H1 (cell line): ENCODE measurements around the gene MRPL20. TPM values are rescaled to one million over a fixed set of nuclear protein-coding genes. Genes with fewer than 3 reads are reported as not detected.

Experiments used
- HDAC6 ChIP-seq: IDR thresholded peaks from one replicate; pipeline ENCODE4 v1.7.1; 2012; ENCODE audit warnings: low read depth, mild to moderate bottlenecking, inconsistent platforms, low read length, moderate library complexity
- JUND ChIP-seq: IDR thresholded peaks from 2 replicates; pipeline ENCODE4 v1.6.1; 2011; ENCODE audit warnings: mild to moderate bottlenecking, improper control_type of control experiment, low read length
- RFX5 ChIP-seq: IDR thresholded peaks from 2 replicates; pipeline ENCODE4 v1.6.1; 2011; ENCODE audit warnings: low read depth, low read length, improper control_type of control experiment, borderline replicate concordance
- polyA plus RNA-seq, 7 experiments: library from polyadenylated mRNA; depleted of rRNA in 3 of 7; stranded (reverse) in 5 of 7; unstranded in 2 of 7; fragments of >200 nt in 5 of 7; fragments of 200-250 nt in 2 of 7; gene quantifications; 1 replicate in 5 of 7; 2 replicates in 1 of 7; 4 replicates in 1 of 7; pipeline versions ENCODE4 v1.2.1 to v1.2.3, GENCODE V29; 2011 to 2013; ENCODE audit warnings: missing spikeins in 2 of 7, mixed read lengths in 2 of 7
- total RNA-seq: library from RNA; stranded (reverse); fragmentation: NEBNext Ultra II Directional; extraction: Animal tissue kit (Norgen Biotek cat#: 25700); gene quantifications from 2 replicates; pipeline ENCODE4 v1.2.1, GENCODE V29; 2021

MRPL20 gene
- total and polyA plus RNA-seq, 2 of the 8 experiments (the other 6 are each of a cell fraction or from before 2014, with no cell fraction given): 126 to 151 TPM

- TF ChIP-seq RFX5 (no peak), JUND (no peak), HDAC6 (no peak)
Measured at GRCh38 chr1:1419813-1420653, 12.9 kb upstream of the MRPL20 start (continued).
